PC-9 (cell line): ENCODE data around the gene ANO9. TPM values are rescaled to one million over a fixed set of nuclear protein-coding genes. Genes with fewer than 3 reads are reported as not detected.

Experiments
- BruUV-seq: library from RNA; stranded (reverse); fragments of 400-500 nt; replicated peaks from 2 replicates; lab custom pipeline; 2021; lab: Mats Ljungman, UMichigan
- CTCF ChIA-PET: fragments of 300-600 bp; sonication (Branson Sonifier 250); formaldehyde crosslinking; loops from one replicate; lab custom pipeline; 2022; ENCODE audit warnings: antibody characterized with exemption; lab: Charles Lee
- POLR2A ChIA-PET: fragments of 300-600 bp; sonication (Branson Sonifier 250); formaldehyde crosslinking; loops from one replicate; lab custom pipeline; 2022; ENCODE audit warnings: antibody characterized with exemption; ENCODE audit not compliant: unreplicated experiment; lab: Charles Lee
- DNase-seq, 2 experiments: peaks; one replicate each; pipeline versions ENCODE4 v3.0.0 to v3.0.0-alpha.2; 2015 to 2022; ENCODE audit warnings: mixed read lengths in 1 of 2
- H2AFZ ChIP-seq: fragments of 200-600 bp; sonication (generic); 2 replicates; pipeline ENCODE4 v1.8.1; 2017; ENCODE audit warnings: antibody characterized with exemption
- H3F3A ChIP-seq: fragments of 200-600 bp; sonication (generic); 2 replicates; pipeline ENCODE4 v1.8.1; 2017; ENCODE audit warnings: antibody characterized with exemption, mild to moderate bottlenecking, low read depth; ENCODE audit not compliant: insufficient read depth
- H3K27ac ChIP-seq: fragments of 200-600 bp; sonication (generic); 2 replicates; pipeline ENCODE4 v1.6.1; 2016; ENCODE audit warnings: mixed run types
- H3K27me3 ChIP-seq: fragments of 200-600 bp; sonication (generic); 2 replicates; pipeline ENCODE4 v1.6.1; 2016; ENCODE audit warnings: low read depth, mixed run types; ENCODE audit not compliant: insufficient read depth
- H3K36me3 ChIP-seq: fragments of 200-600 bp; sonication (generic); 2 replicates; pipeline ENCODE4 v1.6.1; 2016; ENCODE audit warnings: low read depth, mixed run types
- H3K4me1 ChIP-seq: fragments of 200-600 bp; sonication (generic); replicated peaks from 2 replicates; pipeline ENCODE4 v1.6.1; 2016; ENCODE audit warnings: mixed run types; ENCODE audit not compliant: insufficient read depth
- H3K4me2 ChIP-seq: fragments of 200-600 bp; sonication (generic); 2 replicates; pipeline ENCODE4 v1.6.1; 2017; ENCODE audit warnings: mixed run types
- H3K4me3 ChIP-seq: fragments of 200-600 bp; sonication (generic); 2 replicates; pipeline ENCODE4 v1.6.1; 2016; ENCODE audit warnings: mixed run types
- H3K79me2 ChIP-seq: fragments of 200-600 bp; sonication (generic); 2 replicates; pipeline ENCODE4 v1.6.1; 2017; ENCODE audit warnings: low read depth, mixed run types
- H3K9me2 ChIP-seq: fragments of 200-600 bp; sonication (generic); 2 replicates; pipeline ENCODE4 v1.8.1; 2017; ENCODE audit warnings: mild to moderate bottlenecking; ENCODE audit not compliant: insufficient read depth
- H3K9me3 ChIP-seq: fragments of 200-600 bp; sonication (generic); 2 replicates; pipeline ENCODE4 v1.8.1; 2016; ENCODE audit warnings: low read depth; ENCODE audit not compliant: insufficient read depth
- H4K20me1 ChIP-seq: fragments of 200-600 bp; sonication (generic); 2 replicates; pipeline ENCODE4 v1.8.1; 2017; ENCODE audit not compliant: insufficient read depth
- CTCF ChIP-seq: fragments of 200-600 bp; sonication (generic); conservative IDR thresholded peaks from 2 replicates; pipeline ENCODE4 v1.6.1; 2017; ENCODE audit warnings: mixed run types, antibody characterized with exemption, mild to moderate bottlenecking, moderate library complexity
- EZH2 ChIP-seq: fragments of 200-600 bp; sonication (generic); IDR thresholded peaks from 2 replicates; pipeline ENCODE4 v1.8.0; 2017; ENCODE audit warnings: antibody characterized with exemption, low read depth
- intact Hi-C: fragments of 100-400 bp; cut with micrococcal nuclease; formaldehyde crosslinking; loops from one replicate; pipeline ENCODE4 v1.10.0; 2022; ENCODE audit not compliant: unreplicated experiment
- total RNA-seq: library from RNA; stranded (reverse); gene quantifications from 2 replicates; pipeline ENCODE4 v1.2.3, GENCODE V29; 2021

The ANO9 gene
- total RNA-seq, 1 experiment from 2014 or later, result 18.1 TPM

GRCh38 chr11:393219-394033 lies 48.4 kb downstream of the ANO9 start:
- no peaks in the 10 kb centered on the region for H3K9me2 ChIP-seq
- H4K20me1 ChIP-seq, result peaks cover 3% of the 10 kb centered on the region; the same call in 1 of the 2 replicates
- intact Hi-C loops, result loop anchor here (2.0 to 5.0 kb wide), 2 partner anchors 55 to 124 kb away; no protein-coding TSS in a partner anchor
- H3K79me2 ChIP-seq, result peaks cover 24% of the 10 kb centered on the region
- peaks cover 10% of the 10 kb centered on the region for H3K4me1 ChIP-seq
- no peaks in the 10 kb centered on the region for H3K27me3 ChIP-seq
- no TSS peak for BruUV-seq
- TF ChIP-seq EZH2 (no peak), CTCF (no peak)
- H3K4me2 ChIP-seq, result peak overlapping the region; percentile 89
- ChIA-PET CTCF (interaction anchor here (0.6 kb wide), 1 partner anchor 180 kb away, joined by 4 read pairs; no protein-coding TSS in a partner anchor), POLR2A (interaction anchor here (1.0 kb wide), 1 partner anchor 14 kb away, joined by 9 read pairs; no protein-coding TSS in a partner anchor)
- no peak overlapping the region for H2AFZ ChIP-seq
- no peaks in the 10 kb centered on the region for H3K36me3 ChIP-seq
- peak; percentile 75 to 92 for DNase-seq
- H3F3A ChIP-seq, result no peaks in the 10 kb centered on the region
- no peaks in the 10 kb centered on the region for H3K9me3 ChIP-seq
- peak overlapping the region; percentile 89; the same call in 1 of the 2 replicates for H3K4me3 ChIP-seq
- peak overlapping the region; percentile 92 for H3K27ac ChIP-seq

- CTCF ChIA-PET, result no interaction called here
These were observed 49.6 kb downstream of the ANO9 start for GRCh38 chr11:392102-392777.

More at GRCh38 chr11:392102-392777, 49.6 kb downstream of the ANO9 start:
- H3F3A ChIP-seq, result no peaks in the 10 kb centered on the region
- H3K4me3 ChIP-seq, result no peak overlapping the region
- H3K27me3 ChIP-seq, result no peaks in the 10 kb centered on the region
- TF ChIP-seq EZH2 (no peak), CTCF (no peak)
- no peaks in the 10 kb centered on the region for H3K36me3 ChIP-seq
- H2AFZ ChIP-seq, result no peak overlapping the region
- intact Hi-C loops, result loop anchor here (5.0 kb wide), 1 partner anchor 125 kb away; no protein-coding TSS in a partner anchor
- H4K20me1 ChIP-seq, result peaks cover 3% of the 10 kb centered on the region; the same call in 1 of the 2 replicates
- no peaks in the 10 kb centered on the region for H3K9me3 ChIP-seq
- no TSS peak for BruUV-seq
- no peak overlapping the region for H3K4me2 ChIP-seq
- H3K79me2 ChIP-seq, result peaks cover 24% of the 10 kb centered on the region
- POLR2A ChIA-PET, result interaction anchor here (0.6 kb wide), 1 partner anchor 107 kb away, joined by 4 read pairs; no protein-coding TSS in a partner anchor
- no peaks in the 10 kb centered on the region for H3K9me2 ChIP-seq
- peaks cover 10% of the 10 kb centered on the region for H3K4me1 ChIP-seq
- DNase-seq, result no peak
- no peak overlapping the region for H3K27ac ChIP-seq
